ENCODE measurements around the gene MORN3. TPM values are rescaled to one million over a fixed set of nuclear protein-coding genes. Genes with fewer than 3 reads are reported as not detected.
A peak's percentile ranks its signal among the peaks of the same experiment; 100 is the strongest.

The MORN3 gene
- total and polyA plus RNA-seq, 10 of the 15 experiments (the other 5 are each of a cell fraction or from before 2014, with no cell fraction given), result 0.08 to 0.34 (median 0.17) TPM

GRCh38 chr12:121697093-121697698 lies 27.7 kb upstream of the MORN3 start:
- 0 out of 2 replicates have a peak overlapping the region, but pooled peaks have one; percentile 30 for H3K4me2 ChIP-seq (ENCODE audit: control insufficient read depth, insufficient read depth)
- in situ Hi-C loops (cut with MboI), result no loop called here

More at GRCh38 chr12:121697093-121697698, 27.7 kb upstream of the MORN3 start:
- intact Hi-C loops (cut with micrococcal nuclease; ENCODE audit: unreplicated experiment), result loop anchor here (1.0 kb wide), 2 partner anchors 76 to 97 kb away; no protein-coding TSS in a partner anchor
- SMC1A ChIA-PET (ENCODE audit: uncharacterized antibody, unreplicated experiment), result interaction anchor here (0.6 to 1.4 kb wide), 2 partner anchors 97 to 196 kb away, joined by 3 to 7 read pairs; no protein-coding TSS in a partner anchor
- POLR2A ChIA-PET, result no interaction called here
- FAIRE-seq (peak; percentile 41), ATAC-seq (peak; percentile 40; the same call in 1 of the 3 replicates), DNase-seq (ENCODE audit: low read depth, low spot score) (no peak)
- RAD21 ChIA-PET (ENCODE audit: unreplicated experiment), result interaction anchor here (1.7 kb wide), 1 partner anchor 97 kb away, joined by 10 read pairs; the partner anchor contains the start of gene RHOF
- no peak overlapping the region for H3K9ac ChIP-seq (ENCODE audit: control insufficient read depth, insufficient read depth, low read length)
- no peaks in the 10 kb centered on the region for H3K36me3 ChIP-seq (ENCODE audit: control insufficient read depth in 2 of 2, insufficient read depth in 2 of 2, low read length in 1 of 2)
- no peaks in the 10 kb centered on the region for H3K79me2 ChIP-seq (ENCODE audit: control insufficient read depth, insufficient read depth, low read length)
- 33% methylated on average over 9 of the region's 9 CpGs for WGBS (ENCODE audit: insufficient coverage, insufficient replicate concordance, low lambda C conversion rate, missing lambda C conversion rate)
- no peaks in the 10 kb centered on the region for H3K27me3 ChIP-seq (replicated peaks in 1 of 2; ENCODE audit: control insufficient read depth in 2 of 2, insufficient read depth in 2 of 2, low read length in 1 of 2)
- BruUV-seq (replicated peaks), result no TSS peak
- no peaks in the 10 kb centered on the region for H4K20me1 ChIP-seq (ENCODE audit: control insufficient read depth, insufficient read depth)
- H3K4me1 ChIP-seq (ENCODE audit: control insufficient read depth, insufficient read depth, low read length), result no peaks in the 10 kb centered on the region
- peak overlapping the region; percentile 33 for H2AFZ ChIP-seq (ENCODE audit: control insufficient read depth, low read depth, low read length)
- CTCF ChIA-PET, result interaction anchor here (0.6 to 12.4 kb wide), 4 partner anchors 76 to 540 kb away, joined by 3 to 128 read pairs (median 14); partner anchors contain the start of gene RHOF
- TF ChIP-seq, protein P1, sequence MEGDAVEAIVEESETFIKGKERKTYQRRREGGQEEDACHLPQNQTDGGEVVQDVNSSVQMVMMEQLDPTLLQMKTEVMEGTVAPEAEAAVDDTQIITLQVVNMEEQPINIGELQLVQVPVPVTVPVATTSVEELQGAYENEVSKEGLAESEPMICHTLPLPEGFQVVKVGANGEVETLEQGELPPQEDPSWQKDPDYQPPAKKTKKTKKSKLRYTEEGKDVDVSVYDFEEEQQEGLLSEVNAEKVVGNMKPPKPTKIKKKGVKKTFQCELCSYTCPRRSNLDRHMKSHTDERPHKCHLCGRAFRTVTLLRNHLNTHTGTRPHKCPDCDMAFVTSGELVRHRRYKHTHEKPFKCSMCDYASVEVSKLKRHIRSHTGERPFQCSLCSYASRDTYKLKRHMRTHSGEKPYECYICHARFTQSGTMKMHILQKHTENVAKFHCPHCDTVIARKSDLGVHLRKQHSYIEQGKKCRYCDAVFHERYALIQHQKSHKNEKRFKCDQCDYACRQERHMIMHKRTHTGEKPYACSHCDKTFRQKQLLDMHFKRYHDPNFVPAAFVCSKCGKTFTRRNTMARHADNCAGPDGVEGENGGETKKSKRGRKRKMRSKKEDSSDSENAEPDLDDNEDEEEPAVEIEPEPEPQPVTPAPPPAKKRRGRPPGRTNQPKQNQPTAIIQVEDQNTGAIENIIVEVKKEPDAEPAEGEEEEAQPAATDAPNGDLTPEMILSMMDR (IDR thresholded peaks at IDR 0.05 in 2 of 3, conservative IDR thresholded peaks at IDR 0.05 in 1 of 3; ENCODE audit: control insufficient read depth in 2 of 3, extremely low read depth in 1 of 3, insufficient read depth in 1 of 3, low read depth in 3 of 3, low read length in 3 of 3), result peak in 2 of 3 experiments; percentile 35 to 60; a peak in 4 of 6 replicates
- TF ChIP-seq, protein P2, sequence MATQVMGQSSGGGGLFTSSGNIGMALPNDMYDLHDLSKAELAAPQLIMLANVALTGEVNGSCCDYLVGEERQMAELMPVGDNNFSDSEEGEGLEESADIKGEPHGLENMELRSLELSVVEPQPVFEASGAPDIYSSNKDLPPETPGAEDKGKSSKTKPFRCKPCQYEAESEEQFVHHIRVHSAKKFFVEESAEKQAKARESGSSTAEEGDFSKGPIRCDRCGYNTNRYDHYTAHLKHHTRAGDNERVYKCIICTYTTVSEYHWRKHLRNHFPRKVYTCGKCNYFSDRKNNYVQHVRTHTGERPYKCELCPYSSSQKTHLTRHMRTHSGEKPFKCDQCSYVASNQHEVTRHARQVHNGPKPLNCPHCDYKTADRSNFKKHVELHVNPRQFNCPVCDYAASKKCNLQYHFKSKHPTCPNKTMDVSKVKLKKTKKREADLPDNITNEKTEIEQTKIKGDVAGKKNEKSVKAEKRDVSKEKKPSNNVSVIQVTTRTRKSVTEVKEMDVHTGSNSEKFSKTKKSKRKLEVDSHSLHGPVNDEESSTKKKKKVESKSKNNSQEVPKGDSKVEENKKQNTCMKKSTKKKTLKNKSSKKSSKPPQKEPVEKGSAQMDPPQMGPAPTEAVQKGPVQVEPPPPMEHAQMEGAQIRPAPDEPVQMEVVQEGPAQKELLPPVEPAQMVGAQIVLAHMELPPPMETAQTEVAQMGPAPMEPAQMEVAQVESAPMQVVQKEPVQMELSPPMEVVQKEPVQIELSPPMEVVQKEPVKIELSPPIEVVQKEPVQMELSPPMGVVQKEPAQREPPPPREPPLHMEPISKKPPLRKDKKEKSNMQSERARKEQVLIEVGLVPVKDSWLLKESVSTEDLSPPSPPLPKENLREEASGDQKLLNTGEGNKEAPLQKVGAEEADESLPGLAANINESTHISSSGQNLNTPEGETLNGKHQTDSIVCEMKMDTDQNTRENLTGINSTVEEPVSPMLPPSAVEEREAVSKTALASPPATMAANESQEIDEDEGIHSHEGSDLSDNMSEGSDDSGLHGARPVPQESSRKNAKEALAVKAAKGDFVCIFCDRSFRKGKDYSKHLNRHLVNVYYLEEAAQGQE (IDR thresholded peaks at IDR 0.05; ENCODE audit: low read depth, low read length), result no peak
- 0 out of 2 replicates have a peak, but pooled peaks have one; percentile 31 for TF ChIP-seq RB1 (IDR thresholded peaks at IDR 0.05; ENCODE audit: borderline replicate concordance)
- peak; percentile 74; the same call in 1 of the 2 replicates for TF ChIP-seq SMC3 (IDR thresholded peaks at IDR 0.05; ENCODE audit: borderline replicate concordance, low read length)
- TF ChIP-seq NFXL1 (IDR thresholded peaks at IDR 0.05; ENCODE audit: borderline replicate concordance), result no peak
- no peak for TF ChIP-seq PKNOX1 (IDR thresholded peaks at IDR 0.05)
- peak; percentile 71 for TF ChIP-seq RAD21 (IDR thresholded peaks at IDR 0.05; ENCODE audit: insufficient read depth, low read depth, low read length)
- no peak overlapping the region for H3K27ac ChIP-seq (ENCODE audit: control insufficient read depth, insufficient read depth)
- H3K9me3 ChIP-seq (replicated peaks; ENCODE audit: control insufficient read depth, insufficient read depth, low read length), result no peaks in the 10 kb centered on the region
- H3K4me3 ChIP-seq, result no peak overlapping the region
